Transverse colon (tissue), 4 donors: ENCODE measurements around the gene HEPACAM2. TPM values are rescaled to one million over a fixed set of nuclear protein-coding genes. Genes with fewer than 3 reads are reported as not detected.
A peak's percentile ranks its signal among the peaks of the same experiment; 100 is the strongest.

Source experiments
- DNase-seq: peaks from one replicate; pipeline ENCODE4 v3.0.0-alpha.2; 2019
- H3K27ac ChIP-seq, 4 donors: fragments of 200-600 bp; sonication (generic); 2 replicates each; pipeline ENCODE4 v1.5.1; 2016 to 2018; ENCODE audit warnings: inconsistent platforms in 4 of 4
- H3K27me3 ChIP-seq: fragments of 200-600 bp; sonication (generic); 2 replicates; pipeline ENCODE4 v1.5.1; 2017; ENCODE audit warnings: inconsistent platforms
- H3K36me3 ChIP-seq, 4 donors: fragments of 200-600 bp; sonication (generic); 2 replicates each; pipeline ENCODE4 v1.5.1; 2017 to 2019; ENCODE audit warnings: inconsistent platforms in 4 of 4
- H3K4me1 ChIP-seq, 4 donors: fragments of 200-600 bp; sonication (generic); 2 replicates each; pipeline ENCODE4 v1.5.1; 2017 to 2020; ENCODE audit warnings: inconsistent platforms in 4 of 4
- H3K4me3 ChIP-seq, 4 donors: fragments of 200-600 bp; sonication (generic); 1 replicate in 1 of 4; 2 replicates in 3 of 4; pipeline versions ENCODE4 v1.5.1 to v1.6.1; 2017 to 2019; ENCODE audit warnings: inconsistent platforms in 4 of 4
- H3K9me3 ChIP-seq, 2 donors: fragments of 200-600 bp; sonication (generic); 2 replicates each; pipeline ENCODE4 v1.5.1; 2017 to 2019; ENCODE audit warnings: inconsistent platforms in 2 of 2
- EP300 ChIP-seq: sonication (generic); formaldehyde crosslinking; IDR thresholded peaks from one replicate; pipeline ENCODE4 v1.6.1; 2017; ENCODE audit warnings: antibody characterized with exemption, low read depth
- POLR2A ChIP-seq: fragments of 450-650 bp; IDR thresholded peaks from one replicate; pipeline ENCODE4 v1.6.1; 2016; ENCODE audit warnings: antibody characterized with exemption, mild to moderate bottlenecking, moderate library complexity
- POLR2AphosphoS5 ChIP-seq, 3 donors: sonication (generic); formaldehyde crosslinking; IDR thresholded peaks; one replicate each; pipeline ENCODE4 v1.6.1; 2016; ENCODE audit warnings: antibody characterized with exemption in 3 of 3
- WGBS, 2 donors: methylation state at CpG; one replicate each; pipeline ENCODE4 v1.1.5; 2018; ENCODE audit warnings: low coverage in 1 of 2; 5-methylcytosine and 5-hydroxymethylcytosine counted together
- in situ Hi-C, 4 donors: fragments of 200-750 bp; cut with MboI; loops; one replicate each; pipeline versions ENCODE4 v1.15.0 to v1.15.1; 2017; ENCODE audit warnings: low sequenced_read_pairs in 3 of 4, low pct_ligation_motif_present in 1 of 4, low pct_unique_long_range_greater_than_20kb in 1 of 4
- intact Hi-C: fragments of 100-400 bp; cut with DNase I; formaldehyde crosslinking; loops from one replicate; pipeline ENCODE4 v1.15.1; 2023; ENCODE audit warnings: low total_unique reads
- total RNA-seq, 4 donors: library from RNA; depleted of rRNA; stranded (reverse); fragments of >200 nt; gene quantifications; one replicate each; pipeline ENCODE4 v1.1.0, GENCODE V29; 2016
- TF ChIP-seq, protein P1 (sequence below), 5 experiments: fragments of 200-600 bp in 3 of 5; fragments of 450-650 bp in 2 of 5; sonication (generic) in 3 of 5; IDR thresholded peaks; 1 replicate in 2 of 5; 2 replicates in 3 of 5; pipeline ENCODE4 v1.5.1; 2016 to 2017; ENCODE audit warnings: antibody characterized with exemption in 5 of 5, inconsistent platforms in 3 of 5, mild to moderate bottlenecking in 2 of 5, moderate library complexity in 1 of 5

The HEPACAM2 gene
- total RNA-seq, 4 donors from 2014 or later: 10.5 to 127 (median 45.1) TPM

DNA sequence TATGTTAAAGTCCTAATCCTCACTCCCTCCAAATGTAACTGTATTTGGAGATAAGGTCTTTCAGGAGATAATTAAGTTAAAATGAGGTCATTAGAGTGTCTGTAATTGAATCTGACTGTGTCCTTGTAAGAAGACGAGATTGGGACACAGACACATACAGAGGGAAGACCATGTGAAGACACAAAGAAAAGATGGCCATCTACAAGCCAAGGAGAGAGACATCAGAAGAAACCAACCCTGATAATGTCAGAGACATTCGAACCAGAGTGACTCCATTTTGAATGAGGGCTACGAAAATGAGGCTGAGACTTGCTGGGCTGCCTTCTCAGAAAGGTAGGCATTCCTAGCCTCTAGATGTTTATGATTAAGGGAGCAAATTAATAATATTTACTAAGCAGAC is 77.5 kb downstream of the HEPACAM2 start:
- TF ChIP-seq EP300 (no peak), POLR2AphosphoS5 (IDR thresholded peaks at IDR 0.05) (no peak), POLR2A (no peak)
- TF ChIP-seq, protein P1, sequence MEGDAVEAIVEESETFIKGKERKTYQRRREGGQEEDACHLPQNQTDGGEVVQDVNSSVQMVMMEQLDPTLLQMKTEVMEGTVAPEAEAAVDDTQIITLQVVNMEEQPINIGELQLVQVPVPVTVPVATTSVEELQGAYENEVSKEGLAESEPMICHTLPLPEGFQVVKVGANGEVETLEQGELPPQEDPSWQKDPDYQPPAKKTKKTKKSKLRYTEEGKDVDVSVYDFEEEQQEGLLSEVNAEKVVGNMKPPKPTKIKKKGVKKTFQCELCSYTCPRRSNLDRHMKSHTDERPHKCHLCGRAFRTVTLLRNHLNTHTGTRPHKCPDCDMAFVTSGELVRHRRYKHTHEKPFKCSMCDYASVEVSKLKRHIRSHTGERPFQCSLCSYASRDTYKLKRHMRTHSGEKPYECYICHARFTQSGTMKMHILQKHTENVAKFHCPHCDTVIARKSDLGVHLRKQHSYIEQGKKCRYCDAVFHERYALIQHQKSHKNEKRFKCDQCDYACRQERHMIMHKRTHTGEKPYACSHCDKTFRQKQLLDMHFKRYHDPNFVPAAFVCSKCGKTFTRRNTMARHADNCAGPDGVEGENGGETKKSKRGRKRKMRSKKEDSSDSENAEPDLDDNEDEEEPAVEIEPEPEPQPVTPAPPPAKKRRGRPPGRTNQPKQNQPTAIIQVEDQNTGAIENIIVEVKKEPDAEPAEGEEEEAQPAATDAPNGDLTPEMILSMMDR (IDR thresholded peaks at IDR 0.05): no peak
- peaks cover 0 to 12% (median 0%) of the 10 kb centered on the region in 4 donors for H3K36me3 ChIP-seq
- no peak for DNase-seq
- no peaks in the 10 kb centered on the region for H3K9me3 ChIP-seq
- WGBS, 2 donors: 73 to 88% methylated on average over 2 to 3 of the region's 3 CpGs
- in situ Hi-C loops (no loop called here), intact Hi-C loops (no loop called here)
- H3K4me1 ChIP-seq: peaks cover 0 to 29% (median 5%) of the 10 kb centered on the region in 4 donors
- H3K27me3 ChIP-seq: no peaks in the 10 kb centered on the region
- H3K4me3 ChIP-seq: peak overlapping the region in 1 of 4 donors; percentile 53
- peak overlapping the region; percentile 31 to 73 (median 56) for H3K27ac ChIP-seq

DNA sequence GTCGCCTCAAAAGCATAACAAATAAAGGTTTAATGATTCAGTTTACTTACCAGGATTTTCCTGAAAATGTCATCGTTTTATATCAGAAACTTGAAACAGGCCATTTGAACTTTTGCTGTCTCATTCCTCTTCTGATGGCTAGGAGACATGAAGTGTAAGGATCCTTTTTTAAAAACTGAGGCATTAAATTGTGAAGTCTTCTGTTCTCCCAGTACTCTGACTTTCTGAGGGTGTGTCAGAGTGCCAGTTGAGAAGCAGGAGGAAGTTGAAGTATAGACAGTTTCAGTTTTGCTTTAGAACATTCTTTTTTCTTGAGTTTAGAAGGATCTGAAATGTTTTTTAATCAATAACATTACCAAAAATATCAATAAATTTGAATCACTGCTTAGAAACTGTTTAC is 78.1 kb downstream of the HEPACAM2 start, which contains the start of gene SAMD9L:
Gene SAMD9L (minus strand): TSS at position 242 of the 400 bp plus-strand sequence. CDS start 12,414 bp downstream, outside the sequence.
- H3K27ac ChIP-seq: peak within 1 kb of the TSS; percentile 31 to 73 (median 56)
- peaks cover 0 to 29% (median 5%) of the 10 kb centered on the region in 4 donors for H3K4me1 ChIP-seq
- H3K4me3 ChIP-seq: peak within 1 kb of the TSS; percentile 17 to 53 (median 23)
- in situ Hi-C loops (no loop called here), intact Hi-C loops (no loop called here)
- TF ChIP-seq EP300 (no peak), POLR2A (no peak), POLR2AphosphoS5 (IDR thresholded peaks at IDR 0.05) (no peak)
- TF ChIP-seq, protein P1 (IDR thresholded peaks at IDR 0.05): no peak
- H3K36me3 ChIP-seq: peaks cover 0 to 17% (median 0%) of the 10 kb centered on the region in 4 donors
- H3K9me3 ChIP-seq: no peaks in the 10 kb centered on the region
- DNase-seq: no peak
- WGBS, 2 donors: 8 to 14% methylated on average over 2 of the region's 2 CpGs
- H3K27me3 ChIP-seq: no peaks in the 10 kb centered on the region

DNA sequence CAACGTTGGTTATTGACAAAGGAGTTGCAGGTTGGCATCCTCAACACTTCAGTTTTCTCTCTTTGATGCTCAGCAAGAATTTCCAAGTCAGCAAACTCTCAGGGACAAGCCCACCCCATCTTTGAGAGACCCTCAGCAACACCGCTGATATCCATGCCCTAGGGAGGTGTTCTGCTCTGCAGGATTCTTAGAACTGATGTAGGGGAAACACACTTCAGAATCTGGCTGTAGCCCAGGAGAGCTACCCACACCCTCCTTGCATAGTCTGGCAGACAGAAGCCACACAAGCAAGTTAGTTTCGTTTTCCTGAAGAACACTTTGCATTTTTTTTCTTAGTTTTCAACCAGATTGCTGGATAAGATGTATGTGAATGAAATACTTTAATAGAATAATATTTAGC is 78.9 kb downstream of the HEPACAM2 start:
- WGBS, 2 donors: 0 to 2% methylated on average over 1 to 3 of the region's 3 CpGs
- TF ChIP-seq POLR2A (no peak), POLR2AphosphoS5 (IDR thresholded peaks at IDR 0.05) (no peak)
- in situ Hi-C loops: no loop called here

DNA sequence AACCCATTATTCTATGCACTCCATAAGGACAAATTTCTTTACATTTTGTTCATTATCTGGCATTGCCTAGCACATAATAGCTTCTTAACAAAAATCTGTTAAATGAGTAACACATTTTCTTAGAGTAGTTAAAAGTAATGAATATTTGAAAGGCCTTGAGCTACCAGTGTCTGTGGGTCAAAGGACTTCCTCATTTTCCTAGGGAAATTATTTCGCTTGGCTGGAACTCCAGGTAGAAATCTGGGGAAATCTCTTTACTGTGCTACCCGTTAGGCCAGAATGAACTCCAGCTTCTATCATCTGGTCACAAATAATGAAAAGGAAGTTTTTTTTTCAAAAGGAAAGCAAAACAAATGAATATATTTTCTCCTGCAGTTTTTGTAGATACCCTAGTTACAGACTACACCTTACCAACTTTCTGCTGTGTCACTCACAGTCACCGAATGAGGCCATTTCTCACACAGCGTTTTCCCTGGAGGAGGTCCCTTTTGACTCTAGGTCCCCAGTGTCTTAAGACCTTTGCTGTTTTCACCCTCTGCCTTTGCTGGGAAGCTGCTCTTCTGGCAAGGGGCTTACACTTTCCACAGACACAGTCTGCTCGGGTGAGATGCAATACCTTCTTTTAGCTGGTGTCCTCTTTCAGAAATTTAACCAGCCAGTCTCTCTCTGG is 79.7 kb downstream of the HEPACAM2 start:
- peaks cover 0 to 29% (median 2%) of the 10 kb centered on the region in 4 donors for H3K36me3 ChIP-seq
- DNase-seq: no peak
- H3K27ac ChIP-seq: peak overlapping the region; percentile 31 to 73 (median 56)
- peak overlapping the region in 3 of 4 donors; percentile 22 to 53 (median 24) for H3K4me3 ChIP-seq
- H3K27me3 ChIP-seq: no peaks in the 10 kb centered on the region
- intact Hi-C loops: no loop called here
- WGBS, 2 donors: 48 to 57% methylated on average over 4 to 5 of the region's 5 CpGs
- H3K4me1 ChIP-seq: peaks cover 0 to 29% (median 5%) of the 10 kb centered on the region in 4 donors
- no peak for TF ChIP-seq POLR2AphosphoS5 (IDR thresholded peaks at IDR 0.05)
- no peak for TF ChIP-seq POLR2A
- no peak for TF ChIP-seq EP300
- TF ChIP-seq, protein P1 (IDR thresholded peaks at IDR 0.05): no peak
- H3K9me3 ChIP-seq: no peaks in the 10 kb centered on the region
- in situ Hi-C loops: no loop called here

More for the DNA sequence above, 78.9 kb downstream of the HEPACAM2 start:
- Histone ChIP-seq H3K27ac (peak overlapping the region; percentile 31 to 73 (median 56)), H3K4me1 (peaks cover 0 to 29% (median 5%) of the 10 kb centered on the region in 4 donors), H3K4me3 (peak overlapping the region; percentile 17 to 53 (median 23)), H3K27me3 (no peaks in the 10 kb centered on the region), H3K9me3 (no peaks in the 10 kb centered on the region), H3K36me3 (peaks cover 0 to 23% (median 2%) of the 10 kb centered on the region in 4 donors)
- intact Hi-C loops: no loop called here
- DNase-seq: peak; percentile 47
